Measurements from ENCODE around the gene ERLIN1.

ERLIN1 gene

GRCh38 chr10:100168313-100168643 lies 17.6 kb downstream of the ERLIN1 start:
- ATAC-seq: peak; percentile 32
- DNase-seq: no peak

GRCh38 chr10:100167553-100168312 lies 18.1 kb downstream of the ERLIN1 start:
- DNase-seq (no peak), ATAC-seq (no peak)

GRCh38 chr10:100163704-100164621 lies 21.9 kb downstream of the ERLIN1 start:
- ATAC-seq (no peak), DNase-seq (no peak)

GRCh38 chr10:100162696-100163095 lies 23.1 kb downstream of the ERLIN1 start:
- DNase-seq (no peak), ATAC-seq (no peak)

GRCh38 chr10:100158044-100158805 lies 27.6 kb downstream of the ERLIN1 start:
- DNase-seq (no peak), ATAC-seq (no peak)

GRCh38 chr10:100157156-100157555 lies 28.7 kb downstream of the ERLIN1 start:
- ATAC-seq (no peak), DNase-seq (no peak)

- ATAC-seq (no peak), DNase-seq (no peak)
Observed at GRCh38 chr10:100155936-100156335, 29.9 kb downstream of the ERLIN1 start.

- ATAC-seq: no peak
- no peak for DNase-seq
Observed at GRCh38 chr10:100154666-100155065, 31.2 kb downstream of the ERLIN1 start.

GRCh38 chr10:100153239-100153825 lies 32.5 kb downstream of the ERLIN1 start:
- peak; percentile 10 for ATAC-seq
- DNase-seq: no peak

- ATAC-seq: no peak
Observed at GRCh38 chr10:100151723-100152300, 34.0 kb downstream of the ERLIN1 start.

GRCh38 chr10:100148353-100149211 lies 37.2 kb downstream of the ERLIN1 start:
- ATAC-seq (peak; percentile 93), DNase-seq (peak; percentile 45)

More at GRCh38 chr10:100151723-100152300, 34.0 kb downstream of the ERLIN1 start:
- DNase-seq: no peak

GRCh38 chr10:100146875-100147650 lies 38.8 kb downstream of the ERLIN1 start:
- DNase-seq: no peak
- no peak for ATAC-seq

GRCh38 chr10:100146398-100146797 lies 39.4 kb downstream of the ERLIN1 start:
- no peak for ATAC-seq
- DNase-seq: no peak

GRCh38 chr10:100143756-100144155 lies 42.1 kb downstream of the ERLIN1 start:
- ATAC-seq: no peak

GRCh38 chr10:100141446-100142087 lies 44.3 kb downstream of the ERLIN1 start:
- DNase-seq (no peak), ATAC-seq (no peak)

More at GRCh38 chr10:100143756-100144155, 42.1 kb downstream of the ERLIN1 start:
- no peak for DNase-seq

- ATAC-seq: no peak
- DNase-seq: no peak
Observed at GRCh38 chr10:100140070-100140469, 45.8 kb downstream of the ERLIN1 start.

GRCh38 chr10:100138921-100139496 lies 46.8 kb downstream of the ERLIN1 start:
- DNase-seq: no peak
- no peak for ATAC-seq

- no peak for ATAC-seq
Observed at GRCh38 chr10:100135486-100135885, 50.3 kb downstream of the ERLIN1 start.

GRCh38 chr10:100133801-100134200 lies 52.0 kb downstream of the ERLIN1 start:
- no peak for DNase-seq
- ATAC-seq: no peak

More at GRCh38 chr10:100135486-100135885, 50.3 kb downstream of the ERLIN1 start:
- no peak for DNase-seq
